ENCODE data around the gene KLHL11. TPM values are rescaled to one million over a fixed set of nuclear protein-coding genes. Genes with fewer than 3 reads are reported as not detected.

KLHL11 gene
- polyA plus RNA-seq, 1 of the 3 experiments (the other 2 are of a cell fraction) = 2.6 TPM

GRCh38 chr17:41894791-41895331, 29.6 kb upstream of the KLHL11 start:
- H3K9me3 ChIP-seq = no peaks in the 10 kb centered on the region
- peak; percentile 14; the same call in 1 of the 2 replicates for TF ChIP-seq FOSL2 (IDR thresholded peaks at IDR 0.05; ENCODE audit: borderline replicate concordance, low read depth)
- TF ChIP-seq RXRA (IDR thresholded peaks at IDR 0.05; ENCODE audit: borderline replicate concordance, low read depth) = no peak; the same call in 1 of the 2 replicates
- TF ChIP-seq POLR2AphosphoS5 (IDR thresholded peaks at IDR 0.05; ENCODE audit: low read depth, low read length) = peak; percentile 81; the same call in 1 of the 2 replicates
- TF ChIP-seq MAX (IDR thresholded peaks at IDR 0.05; ENCODE audit: low read depth) = no peak
- TF ChIP-seq NFIC (IDR thresholded peaks at IDR 0.05; ENCODE audit: borderline replicate concordance) = peak; percentile 43; the same call in 1 of the 2 replicates
- TF ChIP-seq TCF12 (IDR thresholded peaks at IDR 0.05) = peak; percentile 95
- TF ChIP-seq RCOR1 (IDR thresholded peaks at IDR 0.05; ENCODE audit: low read length) = no peak
- no peak for TF ChIP-seq SMC3 (IDR thresholded peaks at IDR 0.05; ENCODE audit: low read depth, low read length)
- TF ChIP-seq EZH2phosphoT487 (IDR thresholded peaks at IDR 0.05; ENCODE audit: borderline replicate concordance, low read depth) = no peak
- TF ChIP-seq TEAD4 (IDR thresholded peaks at IDR 0.05; ENCODE audit: borderline replicate concordance, insufficient read depth) = 0 out of 2 replicates have a peak, but pooled peaks have one; percentile 27
- TF ChIP-seq FOXJ3 (CRISPR knock-in tag; IDR thresholded peaks at IDR 0.05) = no peak
- 0 out of 2 replicates have a peak, but pooled peaks have one; percentile 4 for TF ChIP-seq JUND (IDR thresholded peaks at IDR 0.05)
- H3K27ac ChIP-seq (ENCODE audit: low read depth in 2 of 2, low read length in 1 of 2) = peak overlapping the region; percentile 73 to 76
- peak overlapping the region; percentile 37; the same call in 1 of the 2 replicates for H3K4me2 ChIP-seq
- no peaks in the 10 kb centered on the region for H3K27me3 ChIP-seq (ENCODE audit: insufficient read depth)
- no peak overlapping the region for H2AFZ ChIP-seq (ENCODE audit: low read depth)
- H3K79me2 ChIP-seq (ENCODE audit: insufficient read depth) = peaks cover 44% of the 10 kb centered on the region
- H3F3A ChIP-seq (replicated peaks; ENCODE audit: insufficient read depth) = peaks cover 38% of the 10 kb centered on the region
- H3K9me2 ChIP-seq = no peaks in the 10 kb centered on the region
- H3K36me3 ChIP-seq (replicated peaks in 1 of 2; ENCODE audit: control insufficient read depth in 1 of 2, insufficient read depth in 2 of 2, low read length in 1 of 2) = peaks cover 60 to 65% of the 10 kb centered on the region in 2 experiments
- H4K20me1 ChIP-seq (ENCODE audit: insufficient read depth) = peaks cover 29% of the 10 kb centered on the region
- ChIA-PET POLR2A (interaction anchor here (0.6 to 2.0 kb wide), 7 partner anchors 13 to 693 kb away, joined by 5 to 16 read pairs (median 6); partner anchors contain the start of genes ACLY, CNP, GHDC and KLHL11), CTCF (interaction anchor here (1.0 to 2.7 kb wide), 8 partner anchors 8 to 94 kb away, joined by 3 to 9 read pairs (median 5); partner anchors contain the start of genes ACLY and P3H4)
- WGBS (ENCODE audit: low lambda C conversion rate) = 28% methylated on average over 4 of the region's 7 CpGs
- H3K9ac ChIP-seq = no peak overlapping the region
- peak; percentile 73 for DNase-seq
- no peak overlapping the region for H3K4me3 ChIP-seq (ENCODE audit: low read depth in 2 of 2, low read length in 1 of 2)
- peaks cover 15 to 28% of the 10 kb centered on the region in 2 experiments; a peak in 3 of 4 replicates for H3K4me1 ChIP-seq (ENCODE audit: control insufficient read depth in 1 of 2, insufficient read depth in 2 of 2, low read depth in 1 of 2, low read length in 1 of 2)

GRCh38 chr17:41893384-41893783, 28.2 kb upstream of the KLHL11 start:
- Histone ChIP-seq H3K9ac (no peak overlapping the region), H4K20me1 (ENCODE audit: insufficient read depth) (peaks cover 29% of the 10 kb centered on the region), H3K36me3 (replicated peaks in 1 of 2; ENCODE audit: control insufficient read depth in 1 of 2, insufficient read depth in 2 of 2, low read length in 1 of 2) (peaks cover 60 to 62% of the 10 kb centered on the region in 2 experiments), H3K27ac (ENCODE audit: low read depth in 2 of 2, low read length in 1 of 2) (no peak overlapping the region), H3K9me3 (no peaks in the 10 kb centered on the region), H3K9me2 (no peaks in the 10 kb centered on the region), H3F3A (replicated peaks; ENCODE audit: insufficient read depth) (peaks cover 35% of the 10 kb centered on the region), H3K4me1 (ENCODE audit: control insufficient read depth in 1 of 2, insufficient read depth in 2 of 2, low read depth in 1 of 2, low read length in 1 of 2) (peaks cover 15 to 26% of the 10 kb centered on the region in 2 experiments; a peak in 3 of 4 replicates), H3K4me3 (ENCODE audit: low read depth in 2 of 2, low read length in 1 of 2) (no peak overlapping the region), H2AFZ (ENCODE audit: low read depth) (no peak overlapping the region), H3K79me2 (ENCODE audit: insufficient read depth) (peaks cover 38% of the 10 kb centered on the region), H3K27me3 (ENCODE audit: insufficient read depth) (no peaks in the 10 kb centered on the region), H3K4me2 (no peak overlapping the region)
- WGBS (ENCODE audit: low lambda C conversion rate) = 100% methylated on average over 3 of the region's 3 CpGs
- DNase-seq = no peak
- ChIA-PET POLR2A (interaction anchor here (0.7 to 1.4 kb wide), 2 partner anchors 11 to 331 kb away, joined by 3 read pairs; no protein-coding TSS in a partner anchor), CTCF (interaction anchor here (1.4 to 2.7 kb wide), 3 partner anchors 14 to 66 kb away, joined by 5 to 9 read pairs (median 7); partner anchors contain the start of gene ACLY)
- TF ChIP-seq FOXM1 (IDR thresholded peaks at IDR 0.05; ENCODE audit: low read depth) (no peak), RAD21 (IDR thresholded peaks at IDR 0.05; ENCODE audit: low read length) (no peak), CTCF (IDR thresholded peaks at IDR 0.05) (no peak), CHD2 (IDR thresholded peaks at IDR 0.05; ENCODE audit: low read length, partially characterized antibody) (no peak), NRF1 (IDR thresholded peaks at IDR 0.05; ENCODE audit: low read depth, low read length) (no peak), MAX (IDR thresholded peaks at IDR 0.05; ENCODE audit: low read depth) (no peak), EZH2phosphoT487 (IDR thresholded peaks at IDR 0.05; ENCODE audit: borderline replicate concordance, low read depth) (no peak), TCF12 (IDR thresholded peaks at IDR 0.05) (no peak)
